Esophagus muscularis mucosa (tissue), 4 donors: ENCODE results near the gene DLX5. TPM values are rescaled to one million over a fixed set of nuclear protein-coding genes. Genes with fewer than 3 reads are reported as not detected.

Source experiments
- small RNA-seq, 3 donors: library from RNA; depleted of rRNA; stranded (forward); fragments of <200 nt; gene quantifications; one replicate each; pipeline ENCODE3, GENCODE V24; 2016
- total RNA-seq, 4 donors: library from RNA; depleted of rRNA; stranded (reverse); fragments of >200 nt; gene quantifications; one replicate each; pipeline versions ENCODE4 v1.1.0 to v1.2.1, GENCODE V29; 2016

The DLX5 gene
- total RNA-seq, 4 donors from 2014 or later = 0.17 to 0.26 TPM; not detected in 2

Small RNA genes within 50 kb of the gene (small RNA-seq; reads per million reads assigned to genes)
- gene RF01778 = 0 reads per million in 3 donors

Other genes with a start within 250 kb of the DLX5 start
- gene DLX6, start 19.3 kb downstream of the DLX5 start, total RNA-seq = not detected
- gene SDHAF3, start 92.9 kb upstream of the DLX5 start, total RNA-seq = 10 to 100 TPM in 1 of 4 donors, 1 to 10 TPM in 3; 4.0 to 10.4 (median 8.1) TPM